ENCODE data around the gene FAM174B. TPM values are rescaled to one million over a fixed set of nuclear protein-coding genes. Genes with fewer than 3 reads are reported as not detected.

The FAM174B gene
- total and polyA plus RNA-seq, 12 donors, result 3.7 to 16.4 (median 9.9) TPM

- TF ChIP-seq POLR2A (IDR thresholded peaks at IDR 0.05) (no peak), CTCF (IDR thresholded peaks at IDR 0.05) (no peak)
- no peak for DNase-seq
- intact Hi-C loops (cut with DNase I), result no loop called here
- Histone ChIP-seq H3K36me3 (replicated peaks in 1 of 2) (no peaks in the 10 kb centered on the region), H3K9me3 (replicated peaks in 1 of 3) (no peaks in the 10 kb centered on the region), H3K4me3 (no peak overlapping the region), H3K4me1 (replicated peaks in 1 of 2) (peaks cover 0 to 8% of the 10 kb centered on the region in 2 donors), H3K27me3 (no peaks in the 10 kb centered on the region), H3K27ac (no peak overlapping the region)
- 81 to 88% (median 85%) methylated on average over 2 of the region's 2 CpGs for WGBS, 4 donors
Measured at GRCh38 chr15:92670621-92671020, 15.0 kb upstream of the FAM174B start.

GRCh38 chr15:92669432-92669831 is 13.9 kb upstream of the FAM174B start:
- H3K9me3 ChIP-seq (replicated peaks in 1 of 3), result no peaks in the 10 kb centered on the region
- peaks cover 0 to 13% of the 10 kb centered on the region in 2 donors for H3K4me1 ChIP-seq (replicated peaks in 1 of 2)
- H3K27me3 ChIP-seq, result no peaks in the 10 kb centered on the region
- WGBS, 4 donors, result 66 to 81% (median 78%) methylated on average over 2 of the region's 2 CpGs
- no peak overlapping the region for H3K4me3 ChIP-seq
- intact Hi-C loops (cut with DNase I), result no loop called here
- H3K36me3 ChIP-seq (replicated peaks in 1 of 2), result no peaks in the 10 kb centered on the region
- no peak for DNase-seq
- TF ChIP-seq CTCF (IDR thresholded peaks at IDR 0.05), result no peak
- no peak for TF ChIP-seq POLR2A (IDR thresholded peaks at IDR 0.05)
- no peak overlapping the region for H3K27ac ChIP-seq

- Histone ChIP-seq H3K9me3 (replicated peaks in 1 of 3) (no peaks in the 10 kb centered on the region), H3K4me1 (replicated peaks in 1 of 2) (peaks cover 0 to 13% of the 10 kb centered on the region in 2 donors), H3K27me3 (no peaks in the 10 kb centered on the region), H3K4me3 (no peak overlapping the region), H3K36me3 (replicated peaks in 1 of 2) (no peaks in the 10 kb centered on the region), H3K27ac (no peak overlapping the region)
- no peak for DNase-seq
- no peak for TF ChIP-seq CTCF (IDR thresholded peaks at IDR 0.05)
- TF ChIP-seq POLR2A (IDR thresholded peaks at IDR 0.05), result no peak
- 74 to 96% (median 80%) methylated on average over 3 of the region's 3 CpGs for WGBS, 4 donors
- intact Hi-C loops (cut with DNase I), result no loop called here
Measured at GRCh38 chr15:92668620-92669019, 13.0 kb upstream of the FAM174B start.

GRCh38 chr15:92667970-92668485 is 12.5 kb upstream of the FAM174B start:
- intact Hi-C loops (cut with DNase I), result no loop called here
- Histone ChIP-seq H3K27ac (no peak overlapping the region), H3K36me3 (replicated peaks in 1 of 2) (no peaks in the 10 kb centered on the region), H3K4me3 (no peak overlapping the region), H3K27me3 (no peaks in the 10 kb centered on the region), H3K9me3 (replicated peaks in 1 of 3) (no peaks in the 10 kb centered on the region), H3K4me1 (replicated peaks in 1 of 2) (peaks cover 0 to 13% of the 10 kb centered on the region in 2 donors)
- TF ChIP-seq CTCF (IDR thresholded peaks at IDR 0.05) (no peak), POLR2A (IDR thresholded peaks at IDR 0.05) (no peak)
- DNase-seq, result no peak
- WGBS, 4 donors, result 56 to 66% (median 59%) methylated on average over 4 to 6 of the region's 6 CpGs

Data from adrenal gland (tissue), 12 donors.